OCI-LY3 (cell line): Measurements from ENCODE around the gene NDUFB8.

Experiments used
- H2AFZ ChIP-seq: fragments of 200-600, 300-600 bp; shearing (Covaris generic); 2 replicates; pipeline ENCODE4 v1.6.0; 2014; ENCODE audit warnings: antibody characterized with exemption, low read depth, low read length
- H3K27ac ChIP-seq: fragments of 200-600, 300-600 bp; sonication (generic); 2 replicates; pipeline ENCODE4 v1.5.1; 2014; ENCODE audit warnings: mild to moderate bottlenecking, low read length, moderate library complexity, mixed read lengths
- H3K27me3 ChIP-seq: fragments of 200-600, 300-600 bp; sonication (generic); 2 replicates; pipeline ENCODE4 v1.6.1; 2014; ENCODE audit warnings: low read depth, low read length, mixed read lengths
- H3K36me3 ChIP-seq: fragments of 200-600, 300-600 bp; sonication (generic); replicated peaks from 2 replicates; pipeline ENCODE3; 2014; ENCODE audit warnings: low read depth, low read length, mixed read lengths
- H3K4me1 ChIP-seq: fragments of 300-600, 200-600 bp; sonication (generic); 2 replicates; pipeline ENCODE4 v1.6.1; 2014; ENCODE audit warnings: low read length, mixed read lengths
- H3K4me2 ChIP-seq: fragments of 200-600, 300-600 bp; sonication (generic); 2 replicates; pipeline ENCODE4 v1.6.1; 2014; ENCODE audit warnings: low read length, mixed read lengths
- H3K4me3 ChIP-seq: fragments of 300-600, 200-600 bp; sonication (generic); 2 replicates; pipeline ENCODE4 v1.5.1; 2014; ENCODE audit warnings: antibody characterized with exemption, mild to moderate bottlenecking, low read length, moderate library complexity
- H3K79me2 ChIP-seq: fragments of 300-600, 200-600 bp; shearing (Covaris generic); 2 replicates; pipeline ENCODE4 v1.6.1; 2014; ENCODE audit warnings: mild to moderate bottlenecking, low read length, mixed read lengths
- H3K9ac ChIP-seq: fragments of 300-600, 200-600 bp; shearing (Covaris generic); 2 replicates; pipeline ENCODE4 v1.6.0; 2014; ENCODE audit warnings: mild to moderate bottlenecking, low read length, moderate library complexity
- H3K9me3 ChIP-seq: fragments of 200-600, 300-600 bp; shearing (Covaris generic); 2 replicates; pipeline ENCODE4 v1.6.1; 2014; ENCODE audit warnings: low read length, mixed read lengths; ENCODE audit not compliant: insufficient read depth
- H4K20me1 ChIP-seq: fragments of 200-600, 300-600 bp; sonication (generic); 2 replicates; pipeline ENCODE4 v1.6.1; 2016; ENCODE audit warnings: low read length, mixed read lengths; ENCODE audit not compliant: insufficient read depth
- EZH2phosphoT487 ChIP-seq: fragments of 200-600 bp; shearing (Covaris generic); IDR thresholded peaks from 2 replicates; pipeline ENCODE4 v1.6.1; 2018; ENCODE audit warnings: antibody characterized with exemption, mixed run types, low read depth
- TF ChIP-seq, protein P1 (sequence below): fragments of 200-600, 300-600 bp; sonication (generic); IDR thresholded peaks from 2 replicates; pipeline ENCODE4 v1.5.1; 2014; ENCODE audit warnings: antibody characterized with exemption, low read length, low read depth

The NDUFB8 gene

DNA sequence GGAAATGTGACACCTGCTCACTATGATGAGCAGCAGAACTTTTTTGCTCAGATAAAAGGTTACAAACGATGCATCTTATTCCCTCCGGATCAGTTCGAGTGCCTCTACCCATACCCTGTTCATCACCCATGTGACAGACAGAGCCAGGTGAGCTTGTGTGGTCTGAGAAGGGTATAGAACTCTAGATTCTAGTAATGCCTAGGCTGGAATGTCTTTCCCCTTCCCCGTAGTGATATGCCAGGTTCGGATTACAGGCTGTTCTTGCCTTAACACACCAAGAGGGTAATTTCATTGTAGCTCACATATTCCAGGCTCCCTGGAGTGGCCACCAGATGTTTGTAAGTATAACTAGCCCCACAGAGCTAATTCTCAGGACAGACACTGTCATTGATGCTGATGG lies 15.3 kb upstream of the NDUFB8 start:
- no peaks in the 10 kb centered on the region for H3K4me1 ChIP-seq
- no peaks in the 10 kb centered on the region for H3K9me3 ChIP-seq
- H2AFZ ChIP-seq, result no peak overlapping the region
- H3K9ac ChIP-seq, result no peak overlapping the region
- H3K79me2 ChIP-seq, result no peaks in the 10 kb centered on the region
- TF ChIP-seq EZH2phosphoT487, result no peak
- TF ChIP-seq, protein P1, sequence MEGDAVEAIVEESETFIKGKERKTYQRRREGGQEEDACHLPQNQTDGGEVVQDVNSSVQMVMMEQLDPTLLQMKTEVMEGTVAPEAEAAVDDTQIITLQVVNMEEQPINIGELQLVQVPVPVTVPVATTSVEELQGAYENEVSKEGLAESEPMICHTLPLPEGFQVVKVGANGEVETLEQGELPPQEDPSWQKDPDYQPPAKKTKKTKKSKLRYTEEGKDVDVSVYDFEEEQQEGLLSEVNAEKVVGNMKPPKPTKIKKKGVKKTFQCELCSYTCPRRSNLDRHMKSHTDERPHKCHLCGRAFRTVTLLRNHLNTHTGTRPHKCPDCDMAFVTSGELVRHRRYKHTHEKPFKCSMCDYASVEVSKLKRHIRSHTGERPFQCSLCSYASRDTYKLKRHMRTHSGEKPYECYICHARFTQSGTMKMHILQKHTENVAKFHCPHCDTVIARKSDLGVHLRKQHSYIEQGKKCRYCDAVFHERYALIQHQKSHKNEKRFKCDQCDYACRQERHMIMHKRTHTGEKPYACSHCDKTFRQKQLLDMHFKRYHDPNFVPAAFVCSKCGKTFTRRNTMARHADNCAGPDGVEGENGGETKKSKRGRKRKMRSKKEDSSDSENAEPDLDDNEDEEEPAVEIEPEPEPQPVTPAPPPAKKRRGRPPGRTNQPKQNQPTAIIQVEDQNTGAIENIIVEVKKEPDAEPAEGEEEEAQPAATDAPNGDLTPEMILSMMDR, result no peak
- no peak overlapping the region for H3K4me3 ChIP-seq
- no peaks in the 10 kb centered on the region for H4K20me1 ChIP-seq
- H3K27ac ChIP-seq, result no peak overlapping the region
- no peak overlapping the region for H3K4me2 ChIP-seq
- H3K36me3 ChIP-seq, result peaks cover 19% of the 10 kb centered on the region
- H3K27me3 ChIP-seq, result no peaks in the 10 kb centered on the region

DNA sequence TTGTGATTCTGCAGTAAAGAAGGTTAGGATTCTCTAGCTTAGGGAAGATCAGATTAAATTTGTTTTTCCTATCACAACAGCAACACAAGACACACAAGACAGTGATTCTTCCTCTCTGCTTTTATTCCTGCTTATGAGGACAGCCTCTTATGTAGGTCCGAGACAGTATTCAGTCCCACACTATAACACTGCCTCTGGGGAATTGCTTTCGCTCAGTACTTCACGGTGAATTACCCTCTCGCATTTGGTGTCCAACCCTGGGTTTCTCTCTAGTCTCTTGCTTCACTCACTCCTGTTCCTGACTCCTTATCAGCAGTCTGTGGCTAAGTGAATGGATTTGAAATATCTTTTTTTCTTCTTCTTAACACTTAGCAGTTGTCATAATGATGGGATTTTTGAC lies 7.8 kb upstream of the NDUFB8 start:
- no peak overlapping the region for H3K9ac ChIP-seq
- no peak overlapping the region for H3K4me3 ChIP-seq
- no peak overlapping the region for H3K4me2 ChIP-seq

DNA sequence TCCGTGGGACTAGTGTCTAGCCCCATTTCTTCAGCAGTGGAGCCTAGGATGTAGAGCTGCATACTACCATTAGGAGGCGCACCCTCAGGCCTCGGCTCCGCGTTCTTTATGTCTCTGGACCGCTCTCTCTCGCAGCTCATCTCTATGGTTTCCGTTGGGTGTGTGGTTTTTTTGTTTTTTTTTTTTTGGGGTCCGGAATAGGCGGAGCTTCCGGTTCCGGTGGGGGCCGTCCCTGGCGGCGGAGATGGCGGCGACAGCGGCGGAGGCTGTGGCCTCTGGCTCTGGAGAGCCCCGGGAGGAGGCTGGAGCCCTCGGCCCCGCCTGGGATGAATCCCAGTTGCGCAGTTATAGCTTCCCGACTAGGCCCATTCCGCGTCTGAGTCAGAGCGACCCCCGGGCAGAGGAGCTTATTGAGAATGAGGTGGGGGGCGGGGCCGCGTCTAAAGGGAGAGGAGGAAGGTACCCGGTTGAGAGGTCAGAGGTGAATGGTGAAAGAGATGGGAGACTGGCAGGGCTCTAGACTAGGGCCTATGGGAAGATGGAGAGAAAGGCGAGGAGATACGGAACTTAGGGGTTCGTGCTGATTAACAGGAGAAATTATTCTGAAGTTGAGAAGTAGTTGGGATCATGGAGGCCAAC lies 6.2 kb upstream of the NDUFB8 start, which contains the start of gene HIF1AN:
Gene HIF1AN, plus strand, starts transcription at position 229 of the 639 bp plus-strand sequence. Its CDS starts 16 bp downstream, at position 245.
- no peak for TF ChIP-seq EZH2phosphoT487
- TF ChIP-seq, protein P1, result peak; percentile 73
- peaks cover 32% of the 10 kb centered on the region for H3K79me2 ChIP-seq
- H2AFZ ChIP-seq, result peak within 1 kb of the TSS; percentile 91
- peaks cover 6% of the 10 kb centered on the region; the same call in 1 of the 2 replicates for H4K20me1 ChIP-seq
- H3K9ac ChIP-seq, result peak within 1 kb of the TSS; percentile 65
- peak within 1 kb of the TSS; percentile 98 for H3K4me2 ChIP-seq
- H3K4me1 ChIP-seq, result peaks cover 13% of the 10 kb centered on the region
- no peaks in the 10 kb centered on the region for H3K27me3 ChIP-seq
- H3K27ac ChIP-seq, result peak within 1 kb of the TSS; percentile 6; the same call in 1 of the 2 replicates
- peaks cover 6% of the 10 kb centered on the region for H3K36me3 ChIP-seq
- peak within 1 kb of the TSS; percentile 82 for H3K4me3 ChIP-seq
- H3K9me3 ChIP-seq, result no peaks in the 10 kb centered on the region

More for the DNA sequence above, 7.8 kb upstream of the NDUFB8 start:
- Histone ChIP-seq H3K27ac (no peak overlapping the region), H3K9me3 (no peaks in the 10 kb centered on the region), H3K4me1 (peaks cover 13% of the 10 kb centered on the region), H3K79me2 (peaks cover 32% of the 10 kb centered on the region), H4K20me1 (peaks cover 6% of the 10 kb centered on the region; the same call in 1 of the 2 replicates), H3K36me3 (peaks cover 10% of the 10 kb centered on the region), H2AFZ (no peak overlapping the region), H3K27me3 (no peaks in the 10 kb centered on the region)
- TF ChIP-seq, protein P1, result no peak
- no peak for TF ChIP-seq EZH2phosphoT487

DNA sequence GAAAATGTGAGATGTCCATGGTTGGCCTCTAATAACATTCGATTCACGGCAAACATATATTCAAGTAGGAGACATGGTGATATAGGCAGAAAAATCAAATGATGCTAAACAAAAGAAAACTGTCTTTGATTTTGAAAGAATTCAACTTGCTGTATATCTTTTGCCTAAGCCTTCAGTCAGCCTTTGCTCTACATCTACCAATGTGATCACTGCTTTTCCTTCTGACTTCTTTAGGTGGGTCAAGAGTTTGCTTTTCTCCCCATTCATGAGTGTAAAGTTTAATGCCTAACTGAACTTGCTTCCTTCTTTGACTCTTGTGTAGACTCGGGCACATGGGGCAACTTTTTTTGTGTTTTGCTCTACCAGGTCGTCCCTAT lies 5.7 kb upstream of the NDUFB8 start:
- Histone ChIP-seq H3K27me3 (no peaks in the 10 kb centered on the region), H3K9me3 (no peaks in the 10 kb centered on the region), H3K4me1 (peaks cover 15% of the 10 kb centered on the region), H3K9ac (peak overlapping the region; percentile 57), H3K4me3 (peak overlapping the region; percentile 82), H3K27ac (no peak overlapping the region), H2AFZ (peak overlapping the region; percentile 91), H4K20me1 (peaks cover 6% of the 10 kb centered on the region; the same call in 1 of the 2 replicates), H3K36me3 (peaks cover 6% of the 10 kb centered on the region), H3K79me2 (peaks cover 32% of the 10 kb centered on the region), H3K4me2 (peak overlapping the region; percentile 76)
- TF ChIP-seq, protein P1, result no peak
- no peak for TF ChIP-seq EZH2phosphoT487
